Neural crest cell (in vitro differentiated cells): ENCODE data around the gene COL21A1. TPM values are rescaled to one million over a fixed set of nuclear protein-coding genes. Genes with fewer than 3 reads are reported as not detected.

ENCODE experiments used
- DNase-seq: peaks from one replicate; pipeline ENCODE4 v3.0.0; 2021; ENCODE audit warnings: low read depth, mixed read lengths, low spot score
- H3K27ac Mint-ChIP-seq: one replicate; pipeline ENCODE4 v1.8.0; 2021; ENCODE audit warnings: mild to moderate bottlenecking, mixed read lengths; ENCODE audit not compliant: unreplicated experiment
- H3K27me3 Mint-ChIP-seq: 2 replicates; pipeline ENCODE4 v1.8.0; 2021; ENCODE audit warnings: low read depth, mild to moderate bottlenecking, mixed read lengths
- H3K36me3 Mint-ChIP-seq: 2 replicates; pipeline ENCODE4 v1.8.0; 2021; ENCODE audit warnings: low read depth, mild to moderate bottlenecking, mixed read lengths
- H3K4me1 Mint-ChIP-seq: 2 replicates; pipeline ENCODE4 v1.8.0; 2021; ENCODE audit warnings: mixed read lengths
- H3K4me3 Mint-ChIP-seq: one replicate; pipeline ENCODE4 v1.8.0; 2021; ENCODE audit warnings: mild to moderate bottlenecking, mixed read lengths
- H3K9me3 Mint-ChIP-seq: 2 replicates; pipeline ENCODE4 v1.8.0; 2021; ENCODE audit warnings: mixed read lengths
- long read RNA-seq: library from polyadenylated mRNA; unstranded; transcript quantifications from one replicate; pipeline ENCODE4 v2.0.0, GENCODE V29; 2020
- total RNA-seq: library from RNA; stranded (reverse); gene quantifications from 2 replicates; pipeline ENCODE4 v1.2.1, GENCODE V29; 2021
- TF ChIP-seq, protein P1 (sequence below): fragments of 200-600 bp; sonication (generic); conservative IDR thresholded peaks from 2 replicates; pipeline ENCODE4 v1.5.0; 2021; ENCODE audit warnings: antibody characterized with exemption, mild to moderate bottlenecking

COL21A1 gene
- total RNA-seq = not detected in 2 replicates
- long read RNA-seq = 0 reads

DNA sequence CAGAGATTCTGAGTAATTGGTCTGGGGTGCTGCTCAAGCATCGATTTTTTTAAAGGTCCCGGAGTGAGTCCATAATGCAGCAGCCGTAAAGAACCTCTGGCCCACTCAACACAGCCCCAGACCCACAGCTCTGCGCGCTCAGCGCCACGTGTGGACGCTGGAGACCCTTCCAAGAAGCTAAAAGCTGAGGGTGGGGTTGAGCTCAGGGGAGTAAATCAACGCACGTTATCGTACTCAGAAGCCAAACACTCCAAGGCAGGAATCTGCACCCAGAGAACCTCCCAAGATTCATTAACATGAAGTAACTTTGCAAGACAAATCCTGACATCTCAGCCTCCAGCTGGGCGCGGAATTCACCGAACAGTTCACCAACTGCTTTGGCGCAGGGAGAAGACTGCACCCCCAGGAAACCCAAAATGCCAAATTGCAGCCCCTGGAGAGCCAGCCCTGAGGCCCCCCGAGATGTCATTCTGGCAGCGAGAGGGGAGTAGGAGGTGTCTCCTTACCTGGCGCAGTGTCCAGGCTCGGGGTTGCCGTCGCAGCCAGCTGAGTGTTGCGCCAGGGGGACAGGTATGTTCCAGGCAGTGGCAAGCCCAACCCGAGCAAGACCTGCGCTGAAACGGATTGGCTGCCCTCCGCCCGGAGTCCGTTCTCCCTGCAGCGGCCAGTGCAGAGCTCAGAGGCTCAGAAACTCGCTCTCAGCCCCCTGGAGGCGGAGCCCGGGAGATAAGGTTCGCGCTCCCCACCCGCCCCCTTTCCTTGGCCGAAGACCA is at the start of gene COL21A1:
Gene COL21A1, minus strand, starts transcription at position 700 of the 773 bp plus-strand sequence. CDS start 64,962 bp downstream, outside the sequence.
- Mint-ChIP-seq H3K27ac (no peak within 1 kb of the TSS), H3K27me3 (peaks cover 57% of the 10 kb centered on the region), H3K4me1 (peaks cover 13% of the 10 kb centered on the region), H3K36me3 (no peaks in the 10 kb centered on the region), H3K4me3 (peak within 1 kb of the TSS; percentile 84), H3K9me3 (no peaks in the 10 kb centered on the region)
- DNase-seq = peak; percentile 57
- TF ChIP-seq, protein P1, sequence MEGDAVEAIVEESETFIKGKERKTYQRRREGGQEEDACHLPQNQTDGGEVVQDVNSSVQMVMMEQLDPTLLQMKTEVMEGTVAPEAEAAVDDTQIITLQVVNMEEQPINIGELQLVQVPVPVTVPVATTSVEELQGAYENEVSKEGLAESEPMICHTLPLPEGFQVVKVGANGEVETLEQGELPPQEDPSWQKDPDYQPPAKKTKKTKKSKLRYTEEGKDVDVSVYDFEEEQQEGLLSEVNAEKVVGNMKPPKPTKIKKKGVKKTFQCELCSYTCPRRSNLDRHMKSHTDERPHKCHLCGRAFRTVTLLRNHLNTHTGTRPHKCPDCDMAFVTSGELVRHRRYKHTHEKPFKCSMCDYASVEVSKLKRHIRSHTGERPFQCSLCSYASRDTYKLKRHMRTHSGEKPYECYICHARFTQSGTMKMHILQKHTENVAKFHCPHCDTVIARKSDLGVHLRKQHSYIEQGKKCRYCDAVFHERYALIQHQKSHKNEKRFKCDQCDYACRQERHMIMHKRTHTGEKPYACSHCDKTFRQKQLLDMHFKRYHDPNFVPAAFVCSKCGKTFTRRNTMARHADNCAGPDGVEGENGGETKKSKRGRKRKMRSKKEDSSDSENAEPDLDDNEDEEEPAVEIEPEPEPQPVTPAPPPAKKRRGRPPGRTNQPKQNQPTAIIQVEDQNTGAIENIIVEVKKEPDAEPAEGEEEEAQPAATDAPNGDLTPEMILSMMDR = peak; percentile 56

DNA sequence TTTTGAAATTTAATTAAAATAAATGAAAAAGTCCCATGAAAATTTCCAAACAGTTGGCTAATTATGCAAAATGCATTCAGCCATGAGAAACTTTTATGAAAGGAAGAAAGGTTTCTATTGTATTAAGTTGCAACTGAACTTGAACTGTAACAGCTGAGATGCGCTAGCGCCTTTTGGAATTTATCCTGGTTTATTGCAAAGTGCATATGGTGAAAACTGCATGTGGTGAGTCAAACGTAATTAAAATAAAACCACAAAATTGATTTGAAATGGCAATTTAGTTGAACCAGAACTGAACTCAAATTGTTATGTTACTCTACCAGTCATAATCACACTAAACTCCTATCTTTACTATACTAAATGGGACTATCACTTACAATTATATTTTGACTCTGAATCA is 46.4 kb upstream of the COL21A1 start:
- H3K4me3 Mint-ChIP-seq = no peak overlapping the region
- H3K36me3 Mint-ChIP-seq = no peaks in the 10 kb centered on the region
- peaks cover 5% of the 10 kb centered on the region for H3K4me1 Mint-ChIP-seq
- H3K27me3 Mint-ChIP-seq = no peaks in the 10 kb centered on the region
- H3K9me3 Mint-ChIP-seq = peaks cover 5% of the 10 kb centered on the region
- no peak for DNase-seq
- TF ChIP-seq, protein P1 = no peak
- no peak overlapping the region for H3K27ac Mint-ChIP-seq

DNA sequence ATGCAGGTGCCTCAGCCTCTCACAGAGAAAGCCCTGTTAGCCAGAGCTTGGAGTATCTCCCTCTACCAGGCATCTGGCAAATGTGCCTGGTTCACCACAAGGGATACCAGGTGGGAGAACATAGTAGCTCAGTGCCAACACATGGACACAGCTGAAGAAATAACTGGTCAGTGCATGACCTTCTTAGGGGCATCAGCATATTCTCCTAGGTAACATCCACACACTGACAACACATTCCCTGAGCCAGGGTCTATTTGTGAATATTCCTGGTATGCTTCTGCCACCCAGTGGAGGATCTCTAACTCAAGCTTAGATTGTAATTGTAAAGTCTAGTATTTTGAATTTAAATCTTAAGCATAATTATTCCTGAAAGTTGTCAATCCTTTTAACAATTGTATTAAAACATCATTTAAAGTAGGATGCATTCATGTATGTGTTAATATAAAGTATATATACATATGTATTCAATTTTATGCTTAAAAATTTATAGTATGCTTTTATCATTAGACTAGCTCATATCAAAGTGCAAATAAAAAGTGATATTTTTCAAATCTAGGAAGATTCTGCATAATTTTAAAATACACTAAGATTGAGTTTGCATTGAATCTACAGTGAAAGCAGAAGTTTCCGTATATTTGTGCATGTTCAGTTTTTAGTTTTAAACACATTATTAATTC is 45.3 kb upstream of the COL21A1 start:
- Mint-ChIP-seq H3K4me3 (no peak overlapping the region), H3K9me3 (peaks cover 5% of the 10 kb centered on the region), H3K27me3 (no peaks in the 10 kb centered on the region), H3K36me3 (no peaks in the 10 kb centered on the region), H3K27ac (no peak overlapping the region), H3K4me1 (peaks cover 3% of the 10 kb centered on the region)
- DNase-seq = peak; percentile 42
- TF ChIP-seq, protein P1 = peak; percentile 87

DNA sequence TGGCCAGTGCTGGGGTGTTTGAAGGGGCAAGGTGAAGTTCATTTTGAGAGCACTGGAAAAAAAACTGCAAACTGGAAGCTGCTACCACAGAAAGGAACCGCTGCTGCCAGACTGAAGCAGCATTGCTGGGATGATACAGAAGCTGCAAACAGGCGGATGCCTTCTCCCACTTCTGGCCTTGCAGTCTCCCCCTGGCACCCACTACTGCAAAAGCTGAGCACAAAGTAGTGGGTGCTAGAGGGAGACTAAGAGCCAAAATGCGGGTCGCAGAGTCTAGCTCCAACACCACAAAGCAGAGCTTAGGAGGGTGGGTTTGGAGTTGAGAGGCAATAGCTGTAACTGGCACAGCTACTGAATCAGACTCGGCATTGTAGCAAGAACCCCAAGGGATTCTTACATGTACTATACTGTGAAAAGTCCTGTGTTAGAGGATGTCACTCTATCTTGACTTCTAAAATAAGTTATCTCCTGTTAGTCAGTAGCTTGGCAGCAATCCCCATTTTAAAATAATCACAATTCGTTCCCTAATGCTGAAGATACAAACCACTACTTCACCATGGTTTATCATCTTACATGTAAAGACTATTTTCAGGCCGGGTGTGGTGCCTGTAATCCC is 44.0 kb upstream of the COL21A1 start:
- no peaks in the 10 kb centered on the region for H3K4me1 Mint-ChIP-seq

DNA sequence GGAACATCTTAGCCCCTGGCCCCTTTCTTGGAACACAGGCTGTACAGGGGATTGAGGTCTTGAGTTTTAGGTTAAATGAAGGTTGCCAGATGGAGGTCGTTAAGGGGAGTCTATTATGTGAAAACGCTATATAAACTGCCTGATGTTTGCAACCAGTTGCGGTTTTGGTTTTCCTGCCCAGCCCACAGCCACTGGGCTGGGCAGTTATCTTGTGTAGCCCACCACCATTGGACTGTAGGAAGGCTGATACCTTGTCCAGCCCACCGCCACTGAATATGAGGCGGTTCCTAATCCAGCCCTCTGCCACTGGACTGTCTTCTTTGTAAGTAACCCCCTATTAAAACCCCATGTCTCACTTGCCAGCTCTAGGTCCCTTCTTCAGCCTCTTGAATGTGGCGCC is 42.3 kb upstream of the COL21A1 start:
- H3K9me3 Mint-ChIP-seq = no peaks in the 10 kb centered on the region
- no peak for DNase-seq
- H3K4me1 Mint-ChIP-seq = no peaks in the 10 kb centered on the region
- TF ChIP-seq, protein P1 = no peak
- H3K27ac Mint-ChIP-seq = no peak overlapping the region
- H3K36me3 Mint-ChIP-seq = no peaks in the 10 kb centered on the region
- peaks cover 2% of the 10 kb centered on the region for H3K27me3 Mint-ChIP-seq
- no peak overlapping the region for H3K4me3 Mint-ChIP-seq

More for the DNA sequence above, 44.0 kb upstream of the COL21A1 start:
- Mint-ChIP-seq H3K36me3 (no peaks in the 10 kb centered on the region), H3K9me3 (peaks cover 5% of the 10 kb centered on the region), H3K27me3 (peaks cover 2% of the 10 kb centered on the region), H3K27ac (no peak overlapping the region), H3K4me3 (no peak overlapping the region)
- TF ChIP-seq, protein P1 = no peak
- DNase-seq = no peak
